SH-SY5Y (cell line): Measurements from ENCODE around the gene ELOVL7.

ENCODE experiments used
- GATA2 ChIP-seq: IDR thresholded peaks from 2 replicates; pipeline ENCODE4 v1.6.1; 2011; ENCODE audit warnings: mild to moderate bottlenecking, low read depth, low read length
- GATA3 ChIP-seq: IDR thresholded peaks from 2 replicates; pipeline ENCODE4 v1.6.1; 2011; ENCODE audit warnings: low read depth, mild to moderate bottlenecking, low read length, moderate library complexity

GRCh38 chr5:60870857-60871256, 26.8 kb upstream of the ELOVL7 start:
- no peak for TF ChIP-seq GATA3
- no peak for TF ChIP-seq GATA2
